ACHN (cell line): Measurements from ENCODE around the gene COL23A1.
"Not testable (repeated sequence)": the region's sequence is repeated elsewhere in the genome, so short reads cannot be mapped to it uniquely, and the experiment has no call there.

Experiments
- DNase-seq: peaks from one replicate; pipeline ENCODE4 v3.0.0-alpha.2; 2015
- in situ Hi-C: cut with HindIII; loops from 2 replicates; pipeline ENCODE4 v1.10.0; 2017; ENCODE audit warnings: low sequenced_read_pairs, low pct_ligation_motif_present, low pct_unique_long_range_greater_than_20kb

COL23A1 gene

DNA sequence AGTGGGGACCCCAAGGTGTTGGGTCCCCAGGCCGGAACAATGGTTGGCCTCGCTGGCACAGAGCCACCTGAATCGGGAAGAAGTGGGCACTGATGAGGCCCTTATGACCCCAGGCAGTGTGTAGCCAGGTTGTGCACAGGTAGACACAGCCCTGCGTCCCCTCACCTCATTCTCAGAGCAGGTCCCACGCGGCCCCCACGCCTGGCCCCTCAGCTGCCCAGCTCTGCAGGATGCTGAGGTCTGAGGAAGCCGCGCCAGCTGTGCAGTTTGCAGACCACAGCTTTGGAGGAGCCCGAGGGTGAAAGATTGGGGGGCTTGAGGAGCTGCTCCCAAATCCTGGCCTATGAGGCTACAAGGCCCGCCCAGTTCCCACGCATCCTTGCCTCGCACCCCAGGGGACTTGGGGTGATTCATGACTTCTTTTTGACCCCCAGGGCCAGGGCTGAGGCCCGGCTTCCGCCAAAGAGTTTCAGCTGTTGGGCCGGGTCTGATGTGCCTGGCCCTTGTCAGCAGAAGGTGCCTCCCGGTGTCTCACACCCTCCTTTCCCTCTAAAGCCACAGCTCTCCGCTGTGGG is 269.8 kb downstream of the COL23A1 start:
- no peak for DNase-seq
- in situ Hi-C loops = no loop called here

- in situ Hi-C loops = no loop called here
- no peak for DNase-seq
These were observed 270.6 kb downstream of the COL23A1 start for GRCh38 chr5:178319541-178320041.

DNA sequence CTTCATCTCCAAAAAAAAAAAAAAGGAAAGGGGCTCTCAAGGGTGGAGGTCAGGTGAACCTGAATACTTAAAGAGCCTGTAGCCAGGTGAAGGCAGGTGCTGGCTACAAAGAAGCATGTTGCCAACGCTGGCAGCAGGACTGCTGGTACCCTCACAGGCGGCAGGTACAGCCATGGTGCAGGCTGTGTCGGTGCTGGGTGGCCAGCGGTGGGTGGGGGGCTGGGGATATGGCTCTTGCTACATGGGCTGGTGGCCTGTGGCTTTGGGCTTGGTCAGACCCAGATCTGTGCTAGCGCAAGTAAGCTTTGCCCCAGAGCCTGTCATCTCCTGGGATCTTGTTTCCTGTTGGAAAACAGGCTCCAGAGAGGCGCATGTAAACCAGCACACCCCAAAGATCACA is 271.3 kb downstream of the COL23A1 start:
- DNase-seq = no peak
- in situ Hi-C loops = no loop called here

DNA sequence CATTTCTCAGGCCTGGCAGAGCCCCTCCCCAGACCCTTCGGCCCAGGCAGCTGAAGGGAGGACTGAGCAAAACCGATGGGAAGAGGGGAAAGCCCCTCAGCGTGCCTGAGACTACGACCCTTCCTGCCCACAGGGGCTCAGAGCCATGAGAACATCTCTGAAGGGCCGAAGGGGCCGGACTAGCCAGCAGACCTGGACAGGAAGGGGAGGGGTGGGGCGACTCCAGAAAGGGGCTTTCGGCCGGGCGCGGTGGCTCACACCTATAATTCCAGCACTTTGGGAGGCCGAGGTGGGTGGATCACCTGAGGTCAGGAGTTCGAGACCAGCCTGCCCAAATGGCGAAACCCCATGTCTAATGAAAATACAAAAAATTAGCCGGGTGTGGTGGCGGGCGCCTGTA is 271.8 kb downstream of the COL23A1 start:
- DNase-seq = no peak
- in situ Hi-C loops = no loop called here

DNA sequence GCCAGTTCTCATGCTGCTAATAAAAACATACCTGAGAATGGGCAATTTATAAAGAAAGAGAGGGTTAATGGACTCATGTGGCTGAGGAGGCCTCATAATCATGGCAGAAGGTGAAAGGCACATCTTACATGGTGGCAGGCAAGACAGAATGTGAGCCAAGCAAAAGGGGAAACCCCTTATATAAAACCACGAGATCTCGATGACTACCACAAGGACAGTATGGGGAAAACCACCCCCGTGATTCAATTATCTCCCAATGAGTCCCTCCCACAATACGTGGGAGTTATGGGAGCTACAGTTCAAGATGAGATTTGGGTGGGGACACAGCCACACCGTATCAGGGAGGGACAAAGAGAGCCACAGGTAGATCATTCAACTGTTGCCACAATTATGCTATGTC is 272.5 kb downstream of the COL23A1 start:
- DNase-seq, in situ Hi-C loops: not testable (repeated sequence)

GRCh38 chr5:178314961-178315820 is 275.0 kb downstream of the COL23A1 start:
- DNase-seq = no peak
- in situ Hi-C loops = no loop called here

- no peak for DNase-seq
- in situ Hi-C loops = no loop called here
These were observed 276.0 kb downstream of the COL23A1 start for GRCh38 chr5:178314061-178314660.

DNA sequence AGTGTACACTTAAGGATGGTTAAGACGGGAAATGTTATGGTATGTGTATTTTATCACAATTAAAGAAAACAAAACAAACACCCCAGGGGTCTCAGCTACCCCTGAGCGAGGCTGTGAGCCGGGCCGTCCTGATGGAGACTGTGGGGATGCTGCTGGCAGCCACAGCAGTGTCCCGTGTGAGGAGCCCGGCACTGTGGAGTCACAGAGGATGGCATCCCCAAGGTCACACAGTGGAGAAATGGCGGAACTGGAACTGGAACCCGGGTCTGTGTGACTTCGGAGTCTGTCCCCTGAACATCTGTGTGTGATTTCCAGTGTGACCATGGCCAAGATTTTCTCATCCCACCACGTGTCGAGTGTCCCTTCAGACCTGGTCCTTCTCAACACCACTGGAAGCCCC is 276.9 kb downstream of the COL23A1 start:
- DNase-seq = no peak
- in situ Hi-C loops = no loop called here

GRCh38 chr5:178312880-178313282 is 277.3 kb downstream of the COL23A1 start:
- in situ Hi-C loops = no loop called here
- no peak for DNase-seq

- no peak for DNase-seq
- in situ Hi-C loops = no loop called here
These were observed 279.9 kb downstream of the COL23A1 start for GRCh38 chr5:178310130-178310865.

- no peak for DNase-seq
- in situ Hi-C loops = no loop called here
These were observed 280.8 kb downstream of the COL23A1 start for GRCh38 chr5:178309271-178310013.

DNA sequence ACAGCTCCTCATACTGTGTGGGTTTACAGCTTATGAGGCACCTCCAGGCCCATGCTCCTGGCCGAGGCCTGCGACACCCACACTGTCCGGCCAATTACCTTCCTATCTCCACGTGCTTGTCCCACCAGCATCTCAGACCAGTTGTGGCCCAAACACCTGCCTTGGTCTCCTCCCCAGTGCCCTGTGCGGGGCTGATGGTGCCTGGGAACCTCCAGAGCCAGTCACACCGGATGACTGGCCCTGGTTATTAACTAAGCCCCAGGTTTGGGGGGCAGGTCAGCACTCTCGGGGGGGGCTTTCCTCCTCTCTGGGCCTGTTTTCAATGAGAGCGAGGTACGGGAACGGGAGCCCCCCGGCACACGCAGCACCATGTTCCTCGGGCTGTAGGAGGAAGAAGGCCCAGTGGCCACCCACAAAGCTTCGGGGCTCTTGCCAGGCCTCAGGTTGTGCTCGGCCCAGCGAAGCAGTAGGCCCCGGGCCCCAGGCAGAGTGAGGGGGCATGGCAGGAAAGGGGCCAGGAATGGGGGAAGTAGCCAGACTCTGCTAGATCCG is 281.6 kb downstream of the COL23A1 start:
- DNase-seq = no peak
- in situ Hi-C loops = no loop called here

DNA sequence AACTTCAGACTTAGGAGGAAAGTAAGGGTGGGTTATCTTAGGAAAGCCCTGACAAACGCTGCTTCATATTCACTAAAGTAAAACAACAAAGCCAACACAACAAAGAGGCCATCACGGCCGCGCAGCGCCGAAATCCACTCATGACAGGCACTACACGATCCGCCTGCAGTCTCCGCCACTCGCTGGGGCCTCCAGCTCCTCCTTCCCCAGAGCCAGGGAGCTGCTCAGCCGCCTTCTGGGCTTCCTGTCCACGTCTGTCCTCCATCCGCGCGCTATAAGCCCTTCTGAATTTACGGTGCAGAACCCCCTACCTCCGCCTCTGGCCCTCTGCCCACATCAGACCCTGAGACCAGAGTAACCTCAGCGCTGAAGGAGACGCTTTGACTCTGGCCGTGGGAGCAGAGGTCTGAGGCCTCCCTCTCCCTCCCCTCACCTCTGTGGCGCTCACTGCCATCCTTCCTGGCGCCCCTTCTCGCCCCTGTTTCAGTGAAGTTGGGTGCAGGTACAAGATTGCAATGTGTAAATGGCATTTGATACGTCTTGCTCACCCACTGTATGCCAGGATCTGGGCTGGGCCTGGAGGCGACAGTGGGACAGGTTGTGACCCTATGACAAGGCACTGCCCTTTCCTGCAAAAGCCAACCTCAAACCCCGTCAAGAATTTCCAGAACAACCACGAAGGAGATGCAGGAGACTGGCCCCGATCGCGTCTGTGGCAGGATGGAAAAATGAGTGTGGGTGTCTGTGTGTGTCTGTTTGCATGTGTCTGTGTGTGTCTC is 282.7 kb downstream of the COL23A1 start:
- no peak for DNase-seq
- in situ Hi-C loops = no loop called here

- in situ Hi-C loops = no loop called here
- DNase-seq = no peak
These were observed 283.6 kb downstream of the COL23A1 start for GRCh38 chr5:178306430-178307225.

- no peak for DNase-seq
- in situ Hi-C loops = no loop called here
These were observed 284.4 kb downstream of the COL23A1 start for GRCh38 chr5:178305801-178306200.

- no peak for DNase-seq
- in situ Hi-C loops = no loop called here
These were observed 285.2 kb downstream of the COL23A1 start for GRCh38 chr5:178304761-178305645.
